ENCODE measurements around the gene TMEM164.
A peak's percentile ranks its signal among the peaks of the same experiment; 100 is the strongest.

Gene TMEM164

GRCh38 chrX:110168585-110168984 is 165.7 kb downstream of the TMEM164 start:
- peaks cover 18% of the 10 kb centered on the region for H3K4me1 Mint-ChIP-seq
- H3K9me3 Mint-ChIP-seq: no peaks in the 10 kb centered on the region

DNA sequence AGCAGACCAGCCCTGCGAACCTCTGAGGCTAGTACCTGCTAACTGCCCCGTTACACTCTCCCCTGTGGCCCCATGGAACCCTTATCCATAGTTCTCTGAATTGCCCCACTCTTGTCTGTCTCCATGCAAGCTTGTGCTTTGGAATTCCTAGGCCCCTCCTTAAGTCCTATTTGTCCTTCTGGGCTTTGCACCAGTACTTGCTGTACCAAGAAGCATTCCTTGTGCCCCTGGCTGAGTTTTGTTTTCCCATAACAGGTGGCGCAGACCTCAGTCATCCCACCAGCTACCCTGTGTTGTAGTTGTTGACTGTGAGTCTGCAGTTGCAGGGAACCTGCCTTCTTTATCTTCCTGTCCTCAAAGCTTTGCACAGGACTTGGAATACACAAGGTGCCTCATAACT is 167.1 kb downstream of the TMEM164 start:
- no peaks in the 10 kb centered on the region for H3K9me3 Mint-ChIP-seq
- H3K4me3 Mint-ChIP-seq: no peak overlapping the region
- H3K27ac Mint-ChIP-seq: no peak overlapping the region

More at GRCh38 chrX:110168585-110168984, 165.7 kb downstream of the TMEM164 start:
- Mint-ChIP-seq H3K4me3 (no peak overlapping the region), H3K27ac (no peak overlapping the region), H3K36me3 (peaks cover 2% of the 10 kb centered on the region)
- DNase-seq (ENCODE audit: low spot score in 2 of 2) (no peak), ATAC-seq (no peak)

GRCh38 chrX:110171442-110171841 is 168.5 kb downstream of the TMEM164 start:
- DNase-seq (ENCODE audit: low spot score in 2 of 2) (no peak), ATAC-seq (no peak)
- no peak overlapping the region for H3K27ac Mint-ChIP-seq
- H3K36me3 Mint-ChIP-seq: peaks cover 7% of the 10 kb centered on the region
- H3K4me3 Mint-ChIP-seq: no peak overlapping the region
- H3K4me1 Mint-ChIP-seq: peaks cover 18% of the 10 kb centered on the region
- no peaks in the 10 kb centered on the region for H3K9me3 Mint-ChIP-seq

More for the DNA sequence above, 167.1 kb downstream of the TMEM164 start:
- ATAC-seq: no peak
- no peak for DNase-seq (ENCODE audit: low spot score in 2 of 2)
- Mint-ChIP-seq H3K36me3 (peaks cover 7% of the 10 kb centered on the region), H3K4me1 (peaks cover 18% of the 10 kb centered on the region)

DNA sequence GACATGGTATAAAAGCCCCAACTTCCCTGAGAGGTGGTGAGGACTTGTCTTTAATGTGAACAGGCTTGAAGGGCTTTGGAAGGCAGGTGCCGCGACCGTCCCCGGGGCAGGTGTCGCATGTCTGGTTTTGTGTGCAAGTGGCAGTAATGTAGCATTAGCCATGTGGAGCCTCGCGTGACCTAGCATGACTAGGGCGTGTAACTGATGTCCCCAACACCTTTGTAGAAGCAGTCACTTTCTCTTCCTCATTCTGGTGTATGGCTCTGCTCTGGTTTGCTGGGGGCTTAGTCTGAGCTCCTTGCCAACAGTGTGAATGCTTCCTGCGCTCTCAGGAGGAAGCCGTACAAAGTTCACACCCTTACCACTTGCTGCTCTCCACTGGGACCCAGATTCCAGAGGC is 169.3 kb downstream of the TMEM164 start:
- H3K4me3 Mint-ChIP-seq: no peak overlapping the region
- peaks cover 7% of the 10 kb centered on the region for H3K36me3 Mint-ChIP-seq
- no peak overlapping the region for H3K27ac Mint-ChIP-seq
- no peak for DNase-seq (ENCODE audit: low spot score in 2 of 2)
- no peak for ATAC-seq
- peaks cover 18% of the 10 kb centered on the region for H3K4me1 Mint-ChIP-seq
- H3K9me3 Mint-ChIP-seq: no peaks in the 10 kb centered on the region

- no peak for DNase-seq (ENCODE audit: low spot score in 2 of 2)
- Mint-ChIP-seq H3K27ac (no peak overlapping the region), H3K9me3 (no peaks in the 10 kb centered on the region), H3K4me1 (peaks cover 18% of the 10 kb centered on the region), H3K36me3 (peaks cover 7% of the 10 kb centered on the region), H3K4me3 (no peak overlapping the region)
- ATAC-seq: no peak
Observed at GRCh38 chrX:110173192-110174175, 170.6 kb downstream of the TMEM164 start.

DNA sequence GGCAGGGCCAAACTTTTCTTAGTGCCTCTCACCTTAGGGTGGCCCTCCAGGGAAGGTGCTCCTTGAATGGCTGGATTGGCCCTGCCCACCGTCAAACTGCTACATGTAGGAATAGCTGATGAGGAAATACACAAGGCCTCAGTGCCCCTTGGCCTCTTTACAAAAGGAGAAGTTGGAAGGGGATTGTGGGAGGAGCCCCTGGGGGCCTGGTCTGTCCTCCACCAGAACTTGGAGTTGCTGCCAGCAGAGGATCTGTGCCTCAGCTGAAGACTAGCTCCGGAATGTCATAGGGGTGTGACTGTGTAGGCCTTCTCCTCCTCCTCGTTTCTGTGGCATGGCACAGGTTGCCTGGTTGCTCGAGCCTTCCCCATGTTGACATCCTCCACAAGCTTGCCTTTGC is 172.2 kb downstream of the TMEM164 start:
- Mint-ChIP-seq H3K4me1 (peaks cover 24% of the 10 kb centered on the region), H3K27ac (no peak overlapping the region), H3K9me3 (no peaks in the 10 kb centered on the region), H3K36me3 (peaks cover 7% of the 10 kb centered on the region), H3K4me3 (no peak overlapping the region)
- no peak for DNase-seq (ENCODE audit: low spot score in 2 of 2)
- ATAC-seq: no peak

GRCh38 chrX:110175696-110176095 is 172.8 kb downstream of the TMEM164 start:
- peaks cover 7% of the 10 kb centered on the region for H3K36me3 Mint-ChIP-seq
- no peak overlapping the region for H3K27ac Mint-ChIP-seq

GRCh38 chrX:110178179-110178865 is 175.4 kb downstream of the TMEM164 start:
- no peaks in the 10 kb centered on the region for H3K9me3 Mint-ChIP-seq
- ATAC-seq (no peak), DNase-seq (ENCODE audit: low spot score in 2 of 2) (no peak)
- peaks cover 7% of the 10 kb centered on the region for H3K36me3 Mint-ChIP-seq
- peak overlapping the region; percentile 69 for H3K27ac Mint-ChIP-seq
- H3K4me1 Mint-ChIP-seq: peaks cover 38% of the 10 kb centered on the region
- H3K4me3 Mint-ChIP-seq: no peak overlapping the region

More at GRCh38 chrX:110175696-110176095, 172.8 kb downstream of the TMEM164 start:
- Mint-ChIP-seq H3K4me3 (no peak overlapping the region), H3K9me3 (no peaks in the 10 kb centered on the region), H3K4me1 (peaks cover 27% of the 10 kb centered on the region)
- ATAC-seq (no peak), DNase-seq (ENCODE audit: low spot score in 2 of 2) (no peak)

- DNase-seq (ENCODE audit: low spot score in 2 of 2) (no peak), ATAC-seq (no peak)
- no peaks in the 10 kb centered on the region for H3K36me3 Mint-ChIP-seq
- H3K4me1 Mint-ChIP-seq: peaks cover 38% of the 10 kb centered on the region
- H3K27ac Mint-ChIP-seq: no peak overlapping the region
- no peaks in the 10 kb centered on the region for H3K9me3 Mint-ChIP-seq
- no peak overlapping the region for H3K4me3 Mint-ChIP-seq
Observed at GRCh38 chrX:110180176-110180927, 177.4 kb downstream of the TMEM164 start.

DNA sequence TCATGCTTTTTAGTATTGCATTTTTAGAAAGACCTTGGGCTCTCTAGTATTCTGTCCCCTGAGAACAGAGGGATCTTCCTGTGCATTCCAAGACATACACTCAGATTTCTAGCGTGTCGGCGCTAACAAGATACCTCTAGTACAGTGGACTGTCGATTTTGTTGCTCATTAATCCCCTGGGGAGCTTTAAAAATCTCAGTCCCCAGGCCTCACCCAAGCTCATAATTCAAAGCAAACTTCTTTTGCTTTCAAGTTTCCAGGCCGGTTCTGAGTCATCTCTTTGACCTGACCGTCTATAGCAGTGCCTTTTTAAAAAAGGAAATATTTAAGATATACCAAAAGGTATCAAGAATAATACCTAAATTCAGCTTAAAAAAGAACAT is 178.0 kb downstream of the TMEM164 start:
- Mint-ChIP-seq H3K36me3 (no peaks in the 10 kb centered on the region), H3K9me3 (no peaks in the 10 kb centered on the region), H3K4me3 (no peak overlapping the region), H3K27ac (no peak overlapping the region), H3K4me1 (peaks cover 38% of the 10 kb centered on the region)
- ATAC-seq: no peak
- no peak for DNase-seq (ENCODE audit: low spot score in 2 of 2)

DNA sequence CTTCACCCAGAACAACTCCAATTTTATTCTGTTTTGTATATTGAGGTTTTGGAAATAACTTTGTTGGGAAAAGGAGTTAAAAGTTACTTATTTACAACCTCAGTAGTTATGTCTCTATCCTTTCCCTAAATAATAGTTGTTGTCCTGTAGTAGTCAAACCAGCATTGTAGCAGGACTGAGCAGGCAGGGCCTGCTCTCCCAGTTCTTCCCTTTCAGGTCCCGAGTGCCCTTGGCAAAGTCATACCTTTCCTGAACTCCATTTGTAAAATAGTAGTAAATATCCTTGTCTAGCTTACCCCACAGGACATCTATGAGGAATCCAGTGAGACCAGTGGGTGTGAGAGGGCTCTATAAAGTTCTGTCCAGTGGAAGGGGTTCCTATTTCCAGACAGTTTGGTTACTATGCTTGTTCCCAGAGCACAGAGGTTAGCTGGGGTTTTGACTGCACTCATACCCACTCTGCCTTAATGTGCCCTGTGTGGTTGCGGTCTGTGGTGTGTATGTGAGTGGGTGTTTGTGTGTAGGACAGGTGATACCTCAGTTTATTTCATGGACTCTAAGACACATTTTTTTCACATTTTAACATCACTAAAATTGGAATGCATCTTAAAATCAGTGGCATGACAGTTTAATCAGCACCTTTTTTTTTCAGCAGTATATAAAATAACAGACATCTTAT is 178.7 kb downstream of the TMEM164 start:
- H3K9me3 Mint-ChIP-seq: peaks cover 2% of the 10 kb centered on the region
- DNase-seq (ENCODE audit: low spot score in 2 of 2): no peak
- no peaks in the 10 kb centered on the region for H3K36me3 Mint-ChIP-seq
- peaks cover 38% of the 10 kb centered on the region for H3K4me1 Mint-ChIP-seq
- peak; percentile 74 for ATAC-seq
- H3K27ac Mint-ChIP-seq: peak overlapping the region; percentile 69
- H3K4me3 Mint-ChIP-seq: peak overlapping the region; percentile 23

GRCh38 chrX:110182362-110182761 is 179.4 kb downstream of the TMEM164 start:
- peak overlapping the region; percentile 23 for H3K4me3 Mint-ChIP-seq
- peak overlapping the region; percentile 69 for H3K27ac Mint-ChIP-seq
- H3K4me1 Mint-ChIP-seq: peaks cover 38% of the 10 kb centered on the region
- no peaks in the 10 kb centered on the region for H3K36me3 Mint-ChIP-seq
- DNase-seq (ENCODE audit: low spot score in 2 of 2) (no peak), ATAC-seq (peak; percentile 87)
- H3K9me3 Mint-ChIP-seq: peaks cover 2% of the 10 kb centered on the region

DNA sequence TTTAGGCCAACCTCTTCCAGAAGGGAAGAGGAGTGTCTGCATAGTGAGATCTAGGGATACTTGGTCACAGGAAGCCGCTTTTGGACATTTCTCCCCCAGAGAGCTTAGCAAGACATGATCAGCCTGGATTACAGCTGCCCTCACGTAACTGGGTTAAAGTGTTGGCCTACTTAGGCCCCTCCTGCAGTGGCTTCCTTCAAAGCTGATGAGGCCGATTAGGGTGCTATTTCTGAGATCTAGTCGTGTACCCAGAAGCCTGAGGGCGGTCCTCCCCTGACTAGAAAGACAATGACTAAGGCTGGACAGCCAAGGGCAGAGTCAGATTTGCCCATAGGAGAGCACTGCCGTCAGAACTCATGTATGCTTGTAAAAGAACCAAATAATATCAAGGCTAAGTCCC is 180.0 kb downstream of the TMEM164 start:
- Mint-ChIP-seq H3K9me3 (peaks cover 2% of the 10 kb centered on the region), H3K4me1 (peaks cover 38% of the 10 kb centered on the region), H3K4me3 (no peak overlapping the region), H3K36me3 (no peaks in the 10 kb centered on the region), H3K27ac (no peak overlapping the region)
- ATAC-seq: peak; percentile 72
- DNase-seq (ENCODE audit: low spot score in 2 of 2): no peak

- Mint-ChIP-seq H3K9me3 (peaks cover 2% of the 10 kb centered on the region), H3K4me1 (peaks cover 38% of the 10 kb centered on the region), H3K4me3 (no peak overlapping the region), H3K27ac (no peak overlapping the region), H3K36me3 (no peaks in the 10 kb centered on the region)
- ATAC-seq (no peak), DNase-seq (ENCODE audit: low spot score in 2 of 2) (no peak)
Observed at GRCh38 chrX:110183314-110183713, 180.4 kb downstream of the TMEM164 start.

Data from stimulated activated effector memory CD8-positive, alpha-beta T cell treated with anti-CD3 and anti-CD28 coated beads, Interleukin-12 subunit alpha, Interleukin-12 subunit beta, amount 100 ng/mL, for 72 hours (primary cell).